Endothelial cell of umbilical vein (primary cell): Measurements from ENCODE around the gene MBNL2.

ENCODE experiments used
- CTCF ChIP-seq, 2 donors: IDR thresholded peaks; 1 replicate in 1 of 2; 2 replicates in 1 of 2; pipeline ENCODE4 v1.5.1; 2011; ENCODE audit warnings: low read length in 2 of 2, mild to moderate bottlenecking in 2 of 2, moderate library complexity in 2 of 2, control low read depth in 1 of 2, inconsistent platforms in 1 of 2, low read depth in 1 of 2; ENCODE audit not compliant: insufficient read depth in 1 of 2; ENCODE audit errors: extremely low read depth in 1 of 2
- EZH2 ChIP-seq: IDR thresholded peaks from 2 replicates; pipeline ENCODE4 v1.6.1; 2012; ENCODE audit warnings: borderline replicate concordance, low read depth, mild to moderate bottlenecking, moderate library complexity, low read length, inconsistent platforms; ENCODE audit not compliant: severe bottlenecking
- JUN ChIP-seq: IDR thresholded peaks from 2 replicates; pipeline ENCODE4 v1.6.1; 2011; ENCODE audit warnings: borderline replicate concordance, low read depth; ENCODE audit not compliant: insufficient read length, insufficient read depth
- MAX ChIP-seq: IDR thresholded peaks from 2 replicates; pipeline ENCODE4 v1.6.1; 2011; ENCODE audit not compliant: insufficient read depth, insufficient read length
- MYC ChIP-seq: IDR thresholded peaks from one replicate; pipeline ENCODE4 v1.6.1; 2011; ENCODE audit warnings: mild to moderate bottlenecking, low read depth, low read length
- POLR2A ChIP-seq: IDR thresholded peaks from 2 replicates; pipeline ENCODE4 v1.6.1; 2012; ENCODE audit warnings: low read depth, mild to moderate bottlenecking, control low read depth, low read length
- POLR2AphosphoS5 ChIP-seq: IDR thresholded peaks from 2 replicates; pipeline ENCODE4 v1.6.1; 2012; ENCODE audit warnings: low read depth, mild to moderate bottlenecking, control low read depth, low read length, moderate library complexity; ENCODE audit not compliant: insufficient read depth

GRCh38 chr13:97317933-97318332 is 95.8 kb downstream of the MBNL2 start:
- no peak for TF ChIP-seq CTCF (IDR thresholded peaks at IDR 0.05; ENCODE audit: extremely low read depth in 1 of 2, insufficient read depth in 1 of 2, low read depth in 1 of 2, low read length in 2 of 2)
- no peak for TF ChIP-seq MAX
- no peak for TF ChIP-seq EZH2
- TF ChIP-seq POLR2A: no peak
- TF ChIP-seq POLR2AphosphoS5: no peak
- TF ChIP-seq MYC: no peak
- no peak for TF ChIP-seq JUN
